ENCODE data around the gene NCKAP5.

The NCKAP5 gene

DNA sequence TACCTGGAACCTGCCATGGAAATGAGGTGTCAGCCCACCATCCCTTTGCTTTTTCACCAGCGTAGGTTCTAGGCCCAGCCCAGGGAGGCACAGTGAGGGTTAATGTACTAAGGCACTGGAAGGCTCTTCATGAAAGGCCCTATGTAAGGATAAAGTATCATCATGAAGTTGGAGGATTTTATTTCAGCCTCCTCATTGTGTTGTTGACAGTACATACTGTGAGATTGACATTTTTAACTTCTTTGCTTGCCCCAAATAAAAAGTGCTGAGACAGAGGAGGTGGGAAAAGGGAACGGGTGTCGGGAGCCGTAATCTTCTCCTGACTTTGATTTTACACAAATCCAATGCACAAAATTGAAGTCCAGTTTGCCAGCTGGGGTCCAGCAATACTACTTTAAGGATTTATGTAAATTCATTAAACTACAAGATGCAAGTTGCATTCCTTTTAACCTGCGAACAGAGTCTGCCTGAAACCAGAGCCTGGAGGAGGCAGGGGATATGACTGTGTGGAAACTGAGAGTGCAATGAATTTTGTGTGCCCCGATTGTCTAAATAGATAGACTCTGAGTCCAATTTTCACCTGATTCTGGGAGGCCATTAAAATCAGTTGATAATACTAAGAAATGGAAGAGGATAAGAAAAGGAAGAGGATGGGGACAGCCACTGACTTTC, 5.4 kb upstream of the NCKAP5 start:
- DNase-seq: no peak

GRCh38 chr2:133571249-133571648, 3.0 kb upstream of the NCKAP5 start:
- DNase-seq: no peak

DNA sequence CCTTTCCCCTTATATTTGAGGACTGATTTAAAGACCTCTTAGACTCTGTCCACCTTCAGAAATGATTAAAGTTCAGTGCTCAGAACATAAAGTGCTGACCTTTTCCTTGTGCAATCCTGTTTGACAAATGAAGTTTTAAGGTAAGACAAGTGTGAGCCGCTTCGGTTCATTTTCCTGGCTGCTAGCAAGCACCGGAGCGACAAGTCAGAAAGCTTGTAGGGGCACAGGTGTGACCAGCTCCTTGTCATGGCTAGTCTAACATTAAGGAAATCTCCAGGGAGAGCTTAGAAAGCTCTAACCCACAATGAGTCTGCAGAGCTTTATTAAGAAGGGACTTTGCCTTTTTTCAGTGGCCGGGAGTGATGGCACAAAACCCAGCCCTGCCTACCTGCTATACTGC, 2.3 kb upstream of the NCKAP5 start:
- no peak for DNase-seq

DNA sequence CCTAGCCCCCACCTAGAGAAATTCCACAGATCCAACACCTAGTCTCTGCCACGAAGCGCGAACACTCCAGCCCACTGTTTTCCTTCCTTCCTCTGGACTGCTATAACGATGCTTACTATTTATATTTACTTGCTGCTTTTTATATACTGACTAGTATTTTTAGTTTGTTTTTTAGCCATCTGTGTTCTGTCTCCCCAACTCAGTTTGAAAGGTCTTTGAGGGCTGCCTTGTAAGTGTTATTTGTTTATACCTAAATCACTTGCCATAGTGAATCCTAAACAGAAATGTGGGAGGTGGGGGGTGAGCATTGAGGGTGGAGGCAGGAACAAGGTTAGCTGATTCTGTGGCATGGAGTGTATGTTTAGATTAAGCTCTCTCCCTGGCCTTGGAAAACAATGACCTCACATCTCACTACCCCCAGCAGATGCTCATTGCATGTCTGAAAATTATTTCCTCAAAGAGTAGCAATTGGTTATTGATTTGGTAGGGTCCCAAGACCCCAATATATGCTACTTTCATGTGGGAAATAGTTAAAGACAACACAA, 1.1 kb upstream of the NCKAP5 start:
- no peak for DNase-seq

DNA sequence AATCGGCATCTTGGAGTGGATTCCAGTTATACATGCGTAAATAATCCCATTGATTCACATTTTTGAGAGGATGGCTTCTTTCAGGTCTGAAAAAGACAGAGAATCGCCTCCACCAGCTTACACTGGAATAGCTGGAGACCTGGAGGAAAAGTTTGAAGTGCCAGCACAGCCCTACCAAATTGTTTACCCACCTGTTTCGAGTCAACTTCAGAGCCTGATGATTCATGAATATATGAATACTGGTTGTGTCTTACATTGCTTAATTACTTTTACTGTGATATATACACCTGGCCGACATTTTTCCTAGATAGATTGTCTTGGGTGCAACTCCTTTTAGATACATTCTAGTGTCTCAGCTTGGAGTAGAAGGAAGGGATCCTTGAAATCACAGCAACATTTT, 335 bp upstream of the NCKAP5 start:
- no peak for DNase-seq

- DNase-seq: no peak
Measured at GRCh38 chr2:133562558-133562957, 5.7 kb downstream of the NCKAP5 start.

DNA sequence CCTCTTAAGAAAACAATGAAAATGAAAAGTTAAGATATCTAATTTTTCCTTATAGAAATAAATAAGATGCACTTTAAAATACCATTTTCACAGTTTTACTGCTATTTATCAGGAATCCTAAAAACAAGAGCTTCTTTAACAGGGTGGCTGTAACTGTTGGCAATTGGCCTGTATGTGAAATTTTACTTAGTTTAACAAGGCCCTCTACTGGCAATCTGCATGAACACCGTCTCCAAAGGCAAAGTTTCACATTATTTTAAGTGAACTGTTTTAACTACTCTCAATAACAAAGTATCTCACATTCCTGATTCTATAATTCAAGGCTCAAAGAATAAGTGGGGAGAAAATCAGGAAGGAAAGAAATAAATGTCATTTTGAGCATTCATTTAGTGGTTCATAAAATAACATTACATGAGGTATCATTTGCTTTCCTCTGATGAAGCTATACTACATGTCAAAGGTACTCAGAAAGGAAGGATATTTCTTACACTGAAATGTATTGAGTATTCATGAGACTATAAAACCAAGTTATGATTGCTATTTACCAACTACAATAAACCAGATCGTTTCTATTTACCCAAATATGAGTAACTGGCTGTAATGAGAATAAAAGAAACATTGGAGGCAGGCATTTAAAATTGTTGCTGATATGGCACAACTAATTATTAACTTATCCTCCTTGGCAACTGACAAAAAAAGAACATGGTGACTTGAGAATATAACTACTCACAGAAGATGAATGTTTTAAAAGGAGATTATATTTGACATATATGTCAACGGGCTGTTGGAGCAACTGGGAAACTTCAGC, 7.0 kb downstream of the NCKAP5 start:
- DNase-seq: no peak

GRCh38 chr2:133557614-133558013, 10.6 kb downstream of the NCKAP5 start:
- no peak for DNase-seq

GRCh38 chr2:133553838-133554408, 14.3 kb downstream of the NCKAP5 start:
- no peak for DNase-seq

DNA sequence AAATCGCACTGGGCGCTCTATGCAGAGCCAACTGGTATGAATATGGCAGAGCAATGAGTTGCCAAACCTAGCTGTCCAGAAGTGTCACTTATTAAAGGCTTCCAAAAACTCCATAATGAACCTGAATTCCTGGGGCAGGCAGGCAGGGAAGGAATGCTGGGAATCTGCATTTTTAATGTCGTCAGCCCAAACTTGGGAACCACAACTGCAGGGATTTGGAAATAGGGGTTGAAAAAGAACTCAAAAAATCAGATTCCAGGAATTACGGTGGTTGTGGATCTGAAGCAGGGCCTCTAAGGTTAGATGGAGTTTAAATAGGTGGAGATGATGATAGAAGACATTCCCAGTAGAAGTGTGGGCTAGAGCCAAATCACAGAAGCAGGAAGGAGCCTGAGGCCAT, 15.0 kb downstream of the NCKAP5 start:
- DNase-seq: no peak

DNA sequence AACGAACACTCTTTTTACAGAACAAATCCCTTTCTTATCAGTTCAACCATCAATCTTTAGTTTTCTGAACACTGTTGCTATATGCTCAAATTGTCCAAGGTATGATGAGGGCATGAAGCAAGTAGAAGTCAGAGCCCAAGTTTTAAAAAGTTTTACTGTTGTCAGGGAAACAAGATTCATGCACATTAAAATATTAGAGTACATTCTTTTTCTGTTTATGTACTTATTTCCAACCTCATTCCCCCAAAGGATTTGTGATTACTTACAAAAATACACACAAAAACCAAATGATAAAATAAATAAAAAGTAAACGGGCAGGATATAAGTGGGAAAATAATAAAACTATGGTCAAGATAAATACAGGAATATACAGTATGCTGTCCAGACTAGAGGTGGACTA, 15.4 kb downstream of the NCKAP5 start:
- no peak for DNase-seq

GRCh38 chr2:133541797-133542196, 26.5 kb downstream of the NCKAP5 start:
- DNase-seq: no peak

DNA sequence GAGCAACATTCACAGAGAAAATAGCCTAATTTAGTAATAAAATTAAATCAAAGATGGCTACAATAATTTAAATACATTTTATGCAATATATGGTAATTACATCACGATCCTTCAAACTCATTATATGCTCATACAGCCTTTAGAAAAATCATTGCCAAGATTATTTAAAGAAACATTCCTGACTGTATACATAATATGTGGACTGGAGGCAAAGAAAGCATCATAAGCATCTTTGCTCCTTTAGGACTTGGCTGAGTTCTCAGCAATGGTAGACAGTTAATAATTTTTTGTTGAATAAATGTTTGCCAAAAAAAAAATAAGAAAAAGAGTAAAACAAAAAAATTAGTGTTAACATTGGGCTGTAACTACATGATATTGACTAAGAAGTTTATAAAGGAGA, 26.9 kb downstream of the NCKAP5 start:
- no peak for DNase-seq

DNA sequence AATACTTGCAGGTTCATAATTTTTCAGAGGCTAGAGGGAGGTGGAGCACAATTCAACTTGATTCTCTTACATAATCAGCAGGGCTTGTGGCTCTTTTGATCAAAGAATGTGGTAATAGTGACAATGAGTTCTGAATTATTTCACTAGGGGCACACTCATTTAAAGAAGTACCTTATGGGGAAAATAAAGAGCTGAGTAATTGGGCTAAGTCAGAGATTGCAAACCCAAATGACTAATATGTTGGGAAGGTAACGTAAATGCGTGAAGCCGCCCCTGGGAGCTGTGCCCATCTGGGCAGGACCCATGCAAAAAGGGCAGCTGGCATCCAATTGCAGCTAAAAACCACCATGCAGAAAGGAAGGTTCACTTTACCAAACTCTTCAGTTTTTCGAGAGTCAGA, 35.3 kb downstream of the NCKAP5 start:
- no peak for DNase-seq

- no peak for DNase-seq
Measured at GRCh38 chr2:133531382-133531781, 36.9 kb downstream of the NCKAP5 start.

DNA sequence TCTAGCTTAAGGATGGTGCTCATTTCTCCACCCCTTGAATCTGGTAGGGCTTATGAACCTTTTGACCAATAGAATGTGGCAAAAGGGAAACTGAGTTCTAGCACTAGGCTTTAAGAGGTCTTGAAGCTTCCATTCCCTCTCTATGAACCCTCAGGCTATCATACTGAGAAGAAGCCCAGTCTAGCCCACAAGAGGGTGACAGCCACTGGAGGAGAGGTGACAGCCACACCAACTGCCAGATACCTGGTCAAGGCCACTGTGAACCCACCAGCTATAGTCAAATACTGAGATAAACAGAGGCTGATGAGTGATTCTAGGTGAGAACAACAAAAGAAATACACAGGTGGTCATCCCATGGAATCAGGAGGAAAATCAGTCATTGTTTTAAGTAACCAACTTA, 37.6 kb downstream of the NCKAP5 start:
- DNase-seq: no peak

- DNase-seq: no peak
Measured at GRCh38 chr2:133526530-133527300, 41.5 kb downstream of the NCKAP5 start.

- DNase-seq: no peak
Measured at GRCh38 chr2:133525613-133526529, 42.4 kb downstream of the NCKAP5 start.

DNA sequence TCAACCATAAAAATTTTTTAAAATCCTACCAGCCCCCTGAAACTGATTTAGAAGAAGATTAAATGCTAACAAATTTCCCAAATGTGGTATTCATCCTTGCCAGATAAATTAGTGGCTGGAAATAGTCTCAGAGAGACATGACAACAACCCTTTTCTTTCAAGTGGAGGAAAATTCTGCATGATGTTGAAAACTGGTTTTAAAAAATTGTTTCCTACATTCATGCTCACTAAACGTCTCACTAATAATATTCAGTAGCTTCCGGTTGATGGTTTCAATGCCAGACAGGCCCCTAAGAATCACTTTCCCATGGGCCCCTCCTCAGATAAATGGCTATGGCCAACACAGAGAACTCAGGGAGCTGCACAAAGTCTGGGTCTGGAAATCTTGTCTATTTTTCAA, 43.2 kb downstream of the NCKAP5 start:
- no peak for DNase-seq

DNA sequence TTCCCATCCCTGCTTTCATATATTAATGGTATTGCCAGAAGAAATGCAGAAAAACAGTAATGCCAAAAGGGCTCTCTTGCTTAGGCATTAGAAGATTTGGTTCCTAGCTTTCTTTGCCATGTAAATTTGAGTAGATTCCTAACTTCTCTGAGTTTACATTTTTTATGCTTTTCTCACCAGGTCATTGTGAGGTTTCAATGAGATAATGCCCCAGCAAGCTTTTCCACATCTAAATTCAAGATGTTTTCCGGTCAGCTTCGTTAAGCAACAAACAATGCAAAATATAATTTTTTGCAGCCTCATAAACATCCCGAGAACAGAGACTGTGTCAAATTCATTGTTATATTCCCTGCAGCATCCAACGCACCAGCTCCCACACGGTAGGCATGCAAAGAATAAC, 44.9 kb downstream of the NCKAP5 start:
- no peak for DNase-seq

DNA sequence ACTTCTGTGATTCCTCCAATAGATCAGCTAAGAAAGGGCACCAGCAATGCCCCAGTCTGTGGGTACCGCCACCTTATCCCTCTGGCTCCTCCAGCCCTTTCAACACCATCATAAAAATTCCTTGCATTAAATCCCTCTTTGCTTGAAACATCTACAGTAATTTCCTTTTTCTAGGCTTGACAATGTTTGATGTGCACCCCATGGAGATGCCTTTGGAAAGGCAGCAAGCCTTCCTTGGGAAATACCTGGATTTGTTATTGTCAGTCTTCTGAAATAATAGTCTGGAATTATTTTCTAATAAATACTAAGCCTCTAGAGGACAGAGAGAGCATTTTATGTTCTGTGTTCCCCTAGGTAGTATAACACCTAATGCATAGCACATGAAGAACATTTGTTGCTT, 46.1 kb downstream of the NCKAP5 start:
- DNase-seq: no peak

- DNase-seq: no peak
Measured at GRCh38 chr2:133521146-133521745, 47.0 kb downstream of the NCKAP5 start.

Data from activated CD4-positive, CD25-positive, alpha-beta regulatory T cell treated with anti-CD3 and anti-CD28 coated beads, Interleukin-2, amount 50 U/mL, for 72 hours (primary cell).